IPS-18a (cell line): Measurements from ENCODE around the gene SERPINB4.

Experiments used
- H3K27ac ChIP-seq: one replicate; pipeline ENCODE4 v1.5.1; 2013; ENCODE audit warnings: low read length
- H3K27me3 ChIP-seq: one replicate; pipeline ENCODE4 v1.6.1; 2013; ENCODE audit warnings: mild to moderate bottlenecking, low read length; ENCODE audit not compliant: control insufficient read depth, insufficient read depth
- H3K36me3 ChIP-seq: one replicate; pipeline ENCODE4 v1.6.1; 2013; ENCODE audit warnings: low read depth, low read length; ENCODE audit not compliant: control insufficient read depth
- H3K4me1 ChIP-seq: one replicate; pipeline ENCODE4 v1.6.1; 2013; ENCODE audit warnings: low read depth, low read length; ENCODE audit not compliant: control insufficient read depth
- H3K4me3 ChIP-seq: one replicate; pipeline ENCODE4 v1.5.1; 2013; ENCODE audit warnings: low read length
- H3K9ac ChIP-seq: one replicate; pipeline ENCODE4 v1.6.1; 2013; ENCODE audit warnings: mild to moderate bottlenecking, low read length, moderate library complexity
- H3K9me3 ChIP-seq: one replicate; pipeline ENCODE4 v1.6.1; 2013; ENCODE audit warnings: low read depth, low read length; ENCODE audit not compliant: control insufficient read depth

SERPINB4 gene

DNA sequence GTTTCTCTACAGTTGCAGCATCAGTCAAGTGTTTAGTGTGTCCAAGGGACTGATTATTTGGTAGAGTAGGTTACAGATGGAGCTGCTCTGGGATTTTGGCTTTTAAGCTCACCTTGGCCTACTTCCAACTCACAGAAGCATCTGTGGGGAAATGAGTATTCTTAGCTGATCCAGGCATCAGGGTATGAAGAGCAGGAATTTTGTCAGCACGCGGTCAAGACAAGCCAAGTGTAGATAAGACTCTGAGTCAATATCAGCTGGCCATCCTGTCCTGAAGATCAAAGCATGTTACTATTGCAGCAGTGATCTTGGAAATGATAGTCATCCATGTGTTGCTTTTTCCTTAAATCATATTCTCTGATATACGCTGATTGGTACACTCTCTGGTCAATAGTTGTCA lies 24.4 kb downstream of the SERPINB4 start:
- Histone ChIP-seq H3K9ac (no peak overlapping the region), H3K36me3 (no peaks in the 10 kb centered on the region), H3K27ac (no peak overlapping the region), H3K27me3 (no peaks in the 10 kb centered on the region), H3K9me3 (peaks cover 13% of the 10 kb centered on the region), H3K4me3 (no peak overlapping the region), H3K4me1 (peaks cover 3% of the 10 kb centered on the region)

DNA sequence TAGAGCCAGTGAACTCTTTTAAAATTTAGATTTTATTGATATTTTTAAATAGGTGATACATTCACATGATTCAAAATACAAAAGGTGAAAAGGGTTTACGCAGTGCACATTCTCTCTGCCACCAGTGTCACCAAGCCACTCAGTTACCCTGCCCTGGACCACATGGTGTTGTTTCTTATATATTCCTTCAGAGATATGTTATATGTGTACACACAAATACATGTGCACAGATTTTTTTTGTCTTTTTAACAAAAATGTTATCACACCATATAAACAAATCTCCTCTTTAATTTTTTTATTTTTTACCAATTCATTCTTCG lies 26.2 kb downstream of the SERPINB4 start:
- Histone ChIP-seq H3K4me1 (peaks cover 3% of the 10 kb centered on the region), H3K27ac (no peak overlapping the region), H3K9ac (no peak overlapping the region), H3K27me3 (no peaks in the 10 kb centered on the region), H3K9me3 (no peaks in the 10 kb centered on the region), H3K4me3 (no peak overlapping the region), H3K36me3 (no peaks in the 10 kb centered on the region)

DNA sequence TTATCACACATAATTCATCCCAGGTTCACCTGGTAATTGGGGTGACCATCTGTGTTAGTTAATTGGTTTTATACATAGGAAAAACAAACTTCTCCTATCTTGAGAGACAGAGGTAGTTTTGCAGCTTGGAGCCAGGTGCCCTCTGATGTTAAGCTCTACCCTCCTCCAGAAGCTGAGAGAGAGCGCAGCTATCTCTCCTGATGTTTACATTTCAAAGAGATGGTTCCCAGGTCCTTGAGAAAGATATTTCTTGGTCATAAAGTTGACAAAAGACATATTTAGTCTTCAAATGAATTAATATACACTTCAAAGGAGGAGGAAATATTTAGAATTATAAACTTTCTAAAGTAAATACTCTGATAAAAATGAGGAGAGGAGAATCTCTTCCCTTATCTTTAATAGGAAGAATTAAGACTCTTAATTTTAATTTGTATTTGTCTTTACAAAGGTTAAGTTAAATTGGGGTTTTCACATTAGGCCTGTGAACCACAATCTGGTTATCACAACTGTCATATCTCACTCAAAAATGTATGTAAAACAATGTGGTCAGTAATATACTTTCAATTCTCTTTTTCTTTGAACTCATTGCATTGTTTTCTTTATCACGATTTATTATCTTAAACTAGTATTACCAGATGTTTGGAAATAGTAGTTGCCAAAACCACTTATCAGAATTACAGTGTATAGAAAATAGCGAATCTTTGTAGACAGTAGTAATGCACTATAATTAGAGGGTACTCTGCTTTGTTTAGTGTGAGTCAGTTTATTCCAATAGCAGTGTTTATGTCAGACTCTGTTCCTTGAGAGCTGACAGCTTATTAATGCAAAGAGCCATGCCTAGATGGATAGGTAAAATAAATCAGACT lies 26.8 kb downstream of the SERPINB4 start:
- H3K27ac ChIP-seq: no peak overlapping the region
- H3K4me3 ChIP-seq: no peak overlapping the region
- no peak overlapping the region for H3K9ac ChIP-seq
- H3K27me3 ChIP-seq: no peaks in the 10 kb centered on the region
- no peaks in the 10 kb centered on the region for H3K36me3 ChIP-seq
- H3K9me3 ChIP-seq: no peaks in the 10 kb centered on the region
- H3K4me1 ChIP-seq: peaks cover 3% of the 10 kb centered on the region

DNA sequence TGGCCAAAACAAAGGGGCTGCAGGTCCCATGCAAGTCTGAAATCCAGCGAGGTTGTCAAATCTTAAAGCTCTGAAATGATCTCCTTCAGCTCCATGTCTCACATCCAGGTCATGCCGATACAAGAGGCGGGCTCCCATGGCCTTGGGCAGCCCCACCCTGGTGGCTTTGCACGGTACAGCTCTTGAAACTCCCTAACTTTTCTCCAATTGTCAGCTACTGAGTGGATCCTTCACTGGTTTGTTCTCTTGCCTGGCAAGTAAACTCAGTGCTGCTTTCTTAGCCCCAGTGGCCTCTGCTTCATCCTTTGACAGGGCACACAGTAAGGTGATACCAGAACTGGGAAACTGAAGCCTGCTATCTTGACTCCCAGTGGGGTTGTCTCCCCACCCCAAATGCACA lies 30.6 kb downstream of the SERPINB4 start:
- H3K27ac ChIP-seq: no peak overlapping the region
- H3K4me1 ChIP-seq: peaks cover 3% of the 10 kb centered on the region
- H3K36me3 ChIP-seq: no peaks in the 10 kb centered on the region
- no peak overlapping the region for H3K9ac ChIP-seq
- H3K9me3 ChIP-seq: no peaks in the 10 kb centered on the region
- no peaks in the 10 kb centered on the region for H3K27me3 ChIP-seq
- H3K4me3 ChIP-seq: no peak overlapping the region

DNA sequence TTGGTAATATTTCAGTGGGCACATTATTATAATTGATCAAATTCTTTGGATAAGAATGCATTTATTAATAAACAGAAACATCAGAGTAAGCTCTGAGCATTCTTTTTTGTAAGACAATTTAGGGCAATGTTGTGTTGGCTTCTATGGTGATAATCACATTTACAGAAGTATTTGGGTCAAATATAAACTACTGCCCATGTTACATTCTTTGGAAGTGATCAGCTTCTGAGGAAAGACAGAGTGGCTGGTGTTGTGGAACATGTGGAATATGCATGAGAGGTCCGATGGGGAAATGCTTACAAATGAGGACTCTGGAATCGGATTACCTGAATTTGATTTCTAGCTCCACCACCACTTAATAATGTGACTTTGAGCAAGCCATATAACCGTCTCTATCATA lies 37.5 kb downstream of the SERPINB4 start:
- H3K9ac ChIP-seq: no peak overlapping the region
- no peak overlapping the region for H3K27ac ChIP-seq
- H3K9me3 ChIP-seq: no peaks in the 10 kb centered on the region
- no peak overlapping the region for H3K4me3 ChIP-seq
- no peaks in the 10 kb centered on the region for H3K4me1 ChIP-seq
- no peaks in the 10 kb centered on the region for H3K36me3 ChIP-seq
- H3K27me3 ChIP-seq: no peaks in the 10 kb centered on the region

DNA sequence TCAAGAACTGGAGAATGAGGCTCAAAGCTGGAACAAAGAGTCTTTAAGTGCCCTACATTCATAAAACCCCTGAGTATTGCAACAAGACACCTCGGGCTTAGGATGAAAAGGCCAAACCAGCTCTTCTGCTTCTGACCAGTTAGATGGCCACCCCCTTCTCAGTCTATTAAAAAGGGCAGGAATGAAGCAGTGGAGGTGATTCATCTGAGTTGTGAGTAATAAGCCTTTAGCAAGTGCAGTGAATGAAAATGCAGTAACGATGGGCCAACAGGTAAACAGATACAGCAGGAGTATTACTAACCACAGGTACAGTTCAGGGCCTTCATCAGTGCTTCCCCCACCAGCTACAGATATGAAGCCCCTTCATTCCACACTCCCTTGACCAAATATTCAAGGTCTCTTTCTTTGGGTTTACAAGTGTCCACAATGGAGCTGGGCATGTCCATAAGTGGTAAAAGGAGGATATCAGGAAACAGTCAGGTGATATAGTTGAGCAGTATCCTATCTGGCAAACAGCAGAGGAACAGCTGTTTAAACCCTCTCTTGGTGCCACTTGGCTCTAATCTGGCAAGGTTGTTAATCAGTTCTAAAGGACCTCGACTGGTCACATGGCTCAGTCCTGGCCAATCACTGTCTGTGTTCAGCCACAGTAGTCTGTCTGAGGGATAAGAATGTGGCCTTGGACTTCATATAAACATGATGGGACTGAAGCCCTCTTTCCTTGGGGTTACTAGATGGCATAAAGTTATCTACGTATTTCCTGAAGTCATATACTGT lies 39.1 kb downstream of the SERPINB4 start:
- H3K4me1 ChIP-seq: no peaks in the 10 kb centered on the region
- no peak overlapping the region for H3K27ac ChIP-seq
- no peaks in the 10 kb centered on the region for H3K27me3 ChIP-seq
- no peaks in the 10 kb centered on the region for H3K36me3 ChIP-seq
- H3K4me3 ChIP-seq: no peak overlapping the region
- H3K9me3 ChIP-seq: no peaks in the 10 kb centered on the region
- H3K9ac ChIP-seq: no peak overlapping the region

DNA sequence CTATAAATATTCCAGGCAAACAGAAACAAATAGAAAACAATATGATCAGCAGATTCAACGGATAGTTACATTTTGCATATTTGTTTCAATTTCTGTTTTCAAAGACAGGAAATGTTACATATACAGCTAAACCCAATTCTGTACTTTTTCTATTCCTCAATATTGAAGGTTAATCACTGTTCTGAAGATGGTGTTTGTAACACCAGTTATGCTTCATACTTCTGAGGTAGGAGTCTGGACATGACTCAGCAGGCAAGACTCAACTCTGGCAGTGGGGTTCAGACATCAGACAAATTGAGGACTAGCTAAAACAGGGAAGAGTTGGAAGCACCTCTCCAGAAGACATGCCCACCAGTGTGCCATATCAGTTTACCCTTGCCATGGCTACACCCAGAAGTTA lies 40.3 kb downstream of the SERPINB4 start:
- Histone ChIP-seq H3K9ac (no peak overlapping the region), H3K4me1 (no peaks in the 10 kb centered on the region), H3K27me3 (no peaks in the 10 kb centered on the region), H3K9me3 (no peaks in the 10 kb centered on the region), H3K4me3 (no peak overlapping the region), H3K36me3 (no peaks in the 10 kb centered on the region), H3K27ac (no peak overlapping the region)

DNA sequence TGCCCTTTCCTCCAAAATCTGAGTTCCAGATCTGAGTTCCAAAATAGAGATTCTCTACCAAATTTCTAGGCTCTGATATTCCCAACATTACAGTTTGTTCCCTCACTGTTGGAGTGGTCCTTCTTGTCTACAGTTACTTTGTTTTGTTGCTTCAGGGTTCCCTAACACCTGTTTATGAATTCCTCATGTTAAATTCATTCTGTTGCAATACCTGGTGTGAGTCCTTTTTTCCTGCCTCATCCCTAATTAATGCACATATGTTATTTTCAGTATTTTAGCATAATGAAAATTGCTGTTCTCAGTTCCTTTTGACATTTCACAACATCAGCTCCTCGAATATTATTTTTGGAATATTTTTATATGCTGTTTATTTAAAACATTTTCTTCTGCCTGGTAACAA lies 40.7 kb downstream of the SERPINB4 start:
- Histone ChIP-seq H3K27ac (no peak overlapping the region), H3K27me3 (no peaks in the 10 kb centered on the region), H3K9ac (no peak overlapping the region), H3K4me3 (no peak overlapping the region), H3K4me1 (no peaks in the 10 kb centered on the region), H3K9me3 (no peaks in the 10 kb centered on the region), H3K36me3 (no peaks in the 10 kb centered on the region)

DNA sequence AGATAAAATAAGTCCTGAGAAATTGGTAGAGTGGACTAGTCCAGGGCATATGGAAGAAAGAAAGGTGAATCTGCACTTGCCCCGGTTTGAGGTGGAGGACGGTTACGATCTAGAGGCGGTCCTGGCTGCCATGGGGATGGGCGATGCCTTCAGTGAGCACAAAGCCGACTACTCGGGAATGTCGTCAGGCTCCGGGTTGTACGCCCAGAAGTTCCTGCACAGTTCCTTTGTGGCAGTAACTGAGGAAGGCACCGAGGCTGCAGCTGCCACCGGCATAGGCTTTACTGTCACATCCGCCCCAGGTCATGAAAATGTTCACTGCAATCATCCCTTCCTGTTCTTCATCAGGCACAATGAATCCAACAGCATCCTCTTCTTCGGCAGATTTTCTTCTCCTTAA lies 47.1 kb downstream of the SERPINB4 start:
- Histone ChIP-seq H3K36me3 (no peaks in the 10 kb centered on the region), H3K4me3 (no peak overlapping the region), H3K27ac (no peak overlapping the region), H3K9ac (no peak overlapping the region), H3K4me1 (no peaks in the 10 kb centered on the region), H3K27me3 (no peaks in the 10 kb centered on the region), H3K9me3 (no peaks in the 10 kb centered on the region)

DNA sequence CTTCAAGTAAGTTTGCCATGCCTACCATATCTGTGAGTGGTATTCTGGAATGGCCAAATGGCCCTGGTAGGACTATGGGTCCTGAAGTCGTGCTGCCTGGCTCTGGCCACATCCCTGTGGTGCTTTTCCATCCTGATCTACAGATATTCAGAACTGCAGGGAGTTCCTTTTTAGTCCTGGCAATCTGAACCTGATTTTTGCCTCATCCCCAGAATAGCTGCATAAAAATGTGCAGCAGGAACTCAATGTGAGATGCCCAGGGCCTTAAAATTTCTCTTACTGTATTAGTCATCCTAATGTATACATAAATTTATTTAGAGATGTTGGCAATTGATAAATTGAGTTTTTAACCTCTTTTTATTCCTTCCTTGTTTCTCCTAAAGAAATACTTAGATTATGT lies 51.6 kb downstream of the SERPINB4 start:
- no peaks in the 10 kb centered on the region for H3K36me3 ChIP-seq
- H3K4me3 ChIP-seq: no peak overlapping the region
- H3K27ac ChIP-seq: no peak overlapping the region
- H3K4me1 ChIP-seq: no peaks in the 10 kb centered on the region
- H3K9me3 ChIP-seq: no peaks in the 10 kb centered on the region
- no peak overlapping the region for H3K9ac ChIP-seq
- no peaks in the 10 kb centered on the region for H3K27me3 ChIP-seq

DNA sequence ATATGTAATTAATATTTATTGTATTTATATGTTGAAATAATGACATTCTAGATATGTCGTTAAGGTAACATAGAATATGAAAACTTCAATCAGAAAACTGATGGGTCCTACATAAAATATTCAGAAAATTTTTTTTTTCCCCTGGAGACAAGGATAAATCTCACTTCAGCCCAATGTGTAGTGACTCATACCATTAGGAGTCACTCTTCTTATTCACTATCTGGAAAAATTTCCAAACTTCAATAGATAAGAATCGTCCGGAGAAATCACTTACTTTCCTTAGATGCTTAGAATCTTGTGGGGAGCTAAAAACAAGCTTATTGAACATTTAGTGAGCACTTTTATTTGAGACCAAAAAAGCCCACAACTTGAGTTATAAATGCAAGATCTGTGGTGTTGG lies 52.3 kb downstream of the SERPINB4 start:
- H3K36me3 ChIP-seq: no peaks in the 10 kb centered on the region
- H3K27me3 ChIP-seq: no peaks in the 10 kb centered on the region
- no peaks in the 10 kb centered on the region for H3K9me3 ChIP-seq
- H3K4me1 ChIP-seq: no peaks in the 10 kb centered on the region
- H3K4me3 ChIP-seq: no peak overlapping the region
- no peak overlapping the region for H3K9ac ChIP-seq
- no peak overlapping the region for H3K27ac ChIP-seq
